Fibroblast of lung (primary cell): ENCODE data around the gene CAPS. TPM values are rescaled to one million over a fixed set of nuclear protein-coding genes. Genes with fewer than 3 reads are reported as not detected.

Source experiments
- DNase-seq, 2 donors: peaks; one replicate each; pipeline versions ENCODE4 v3.0.0 to v3.0.0-alpha.2; 2010; ENCODE audit warnings: low read depth in 2 of 2
- H2AFZ ChIP-seq: 2 replicates; pipeline ENCODE4 v1.5.1; 2012; ENCODE audit warnings: low read length, control low read depth, inconsistent platforms
- H3K27ac ChIP-seq: 2 replicates; pipeline ENCODE4 v1.5.1; 2011; ENCODE audit warnings: low read length, control low read depth; ENCODE audit not compliant: insufficient read depth
- H3K27me3 ChIP-seq: 2 replicates; pipeline ENCODE4 v1.5.1; 2011; ENCODE audit warnings: mild to moderate bottlenecking, low read length; ENCODE audit not compliant: control insufficient read depth, insufficient read depth
- H3K36me3 ChIP-seq: 2 replicates; pipeline ENCODE4 v1.5.1; 2011; ENCODE audit warnings: low read length; ENCODE audit not compliant: control insufficient read depth, insufficient read depth
- H3K4me1 ChIP-seq: 2 replicates; pipeline ENCODE4 v1.5.1; 2011; ENCODE audit warnings: low read length; ENCODE audit not compliant: control insufficient read depth, insufficient read depth; ENCODE audit errors: extremely low read depth
- H3K4me2 ChIP-seq: 2 replicates; pipeline ENCODE4 v1.5.1; 2011; ENCODE audit warnings: low read length, control low read depth; ENCODE audit not compliant: insufficient read depth; ENCODE audit errors: extremely low read depth
- H3K4me3 ChIP-seq, 4 experiments: fragments of 200-600 bp in 1 of 4; sonication (generic) in 1 of 4; replicated peaks in 1 of 4; 2 replicates each; pipeline ENCODE4 v1.5.1; 2011 to 2016; ENCODE audit warnings: low read length in 4 of 4, low read depth in 3 of 4, mild to moderate bottlenecking in 3 of 4, control low read depth in 2 of 4, inconsistent platforms in 1 of 4, mixed read lengths in 1 of 4; ENCODE audit not compliant: insufficient read depth in 1 of 4; ENCODE audit errors: control extremely low read depth in 1 of 4
- H3K79me2 ChIP-seq: 2 replicates; pipeline ENCODE4 v1.5.1; 2012; ENCODE audit warnings: mild to moderate bottlenecking, low read length, inconsistent platforms; ENCODE audit not compliant: control insufficient read depth, insufficient read depth
- H3K9ac ChIP-seq: 2 replicates; pipeline ENCODE4 v1.5.1; 2011; ENCODE audit warnings: mild to moderate bottlenecking, low read length, control low read depth; ENCODE audit not compliant: insufficient read depth
- H3K9me3 ChIP-seq: 2 replicates; pipeline ENCODE4 v1.5.1; 2012; ENCODE audit warnings: low read depth, low read length; ENCODE audit not compliant: control insufficient read depth, insufficient read depth
- H4K20me1 ChIP-seq: 2 replicates; pipeline ENCODE4 v1.5.1; 2011; ENCODE audit warnings: low read length; ENCODE audit not compliant: control insufficient read depth, insufficient read depth; ENCODE audit errors: extremely low read depth
- CTCF ChIP-seq, 2 donors: IDR thresholded peaks in 1 of 2; conservative IDR thresholded peaks in 1 of 2; 1 replicate in 1 of 2; 2 replicates in 1 of 2; pipeline ENCODE4 v1.5.1; 2011 to 2012; ENCODE audit warnings: low read length in 2 of 2, control low read depth in 1 of 2, inconsistent platforms in 1 of 2, low read depth in 1 of 2, mild to moderate bottlenecking in 1 of 2
- EZH2 ChIP-seq: IDR thresholded peaks from 2 replicates; pipeline ENCODE4 v1.5.1; 2012; ENCODE audit warnings: low read length, control low read depth, mild to moderate bottlenecking; ENCODE audit errors: missing control alignments
- polyA plus RNA-seq, 2 donors: library from polyadenylated mRNA; depleted of rRNA in 1 of 2; stranded (reverse) in 1 of 2; unstranded in 1 of 2; fragments of >200 nt; gene quantifications; 2 replicates each; pipeline ENCODE4 v1.2.1, GENCODE V29; 2011 to 2012; ENCODE audit warnings: missing spikeins in 1 of 2
- total RNA-seq: library from RNA; depleted of rRNA; stranded (reverse); fragments of >200 nt; gene quantifications from 2 replicates; pipeline ENCODE4 v1.2.1, GENCODE V29; 2014

The CAPS gene
- total and polyA plus RNA-seq, 2 donors (not counting 1 experiment from before 2014, with no cell fraction given) = 1.6 to 7.3 TPM

- no peaks in the 10 kb centered on the region for H3K27me3 ChIP-seq
- no peak overlapping the region for H2AFZ ChIP-seq
- no peak overlapping the region for H3K9ac ChIP-seq
- H3K4me2 ChIP-seq = no peak overlapping the region
- H3K4me3 ChIP-seq = no peak overlapping the region
- H3K27ac ChIP-seq = peak overlapping the region; percentile 46
- H4K20me1 ChIP-seq = no peaks in the 10 kb centered on the region
- H3K9me3 ChIP-seq = no peaks in the 10 kb centered on the region
- H3K4me1 ChIP-seq = peaks cover 18% of the 10 kb centered on the region
- H3K79me2 ChIP-seq = peaks cover 30% of the 10 kb centered on the region
- TF ChIP-seq CTCF (conservative IDR thresholded peaks at IDR 0.05 in 1 of 2, IDR thresholded peaks at IDR 0.05 in 1 of 2; ENCODE audit: low read depth in 1 of 2, low read length in 2 of 2) (no peak), EZH2 (no peak)
- peaks cover 6% of the 10 kb centered on the region for H3K36me3 ChIP-seq
- no peak for DNase-seq
These were observed 29.0 kb downstream of the CAPS start for GRCh38 chr19:5943045-5943444.

GRCh38 chr19:5943623-5944022 is 29.6 kb downstream of the CAPS start:
- TF ChIP-seq EZH2 (no peak), CTCF (conservative IDR thresholded peaks at IDR 0.05 in 1 of 2, IDR thresholded peaks at IDR 0.05 in 1 of 2; ENCODE audit: low read depth in 1 of 2, low read length in 2 of 2) (no peak)
- Histone ChIP-seq H3K9me3 (no peaks in the 10 kb centered on the region), H3K27ac (peak overlapping the region; percentile 46), H3K4me3 (no peak overlapping the region), H3K27me3 (no peaks in the 10 kb centered on the region), H3K79me2 (peaks cover 30% of the 10 kb centered on the region), H3K4me1 (peaks cover 18% of the 10 kb centered on the region), H3K4me2 (peak overlapping the region; percentile 16), H4K20me1 (no peaks in the 10 kb centered on the region), H3K9ac (no peak overlapping the region), H2AFZ (no peak overlapping the region), H3K36me3 (peaks cover 6% of the 10 kb centered on the region)
- DNase-seq = peak; percentile 52 to 65

- TF ChIP-seq CTCF (conservative IDR thresholded peaks at IDR 0.05 in 1 of 2, IDR thresholded peaks at IDR 0.05 in 1 of 2; ENCODE audit: low read depth in 1 of 2, low read length in 2 of 2) = no peak
- no peak for TF ChIP-seq EZH2
- Histone ChIP-seq H4K20me1 (no peaks in the 10 kb centered on the region), H3K27me3 (no peaks in the 10 kb centered on the region), H3K4me2 (no peak overlapping the region), H3K4me1 (peaks cover 20% of the 10 kb centered on the region), H2AFZ (no peak overlapping the region), H3K36me3 (peaks cover 6% of the 10 kb centered on the region), H3K27ac (peak overlapping the region; percentile 27), H3K9me3 (no peaks in the 10 kb centered on the region), H3K4me3 (no peak overlapping the region), H3K79me2 (peaks cover 56% of the 10 kb centered on the region), H3K9ac (peak overlapping the region; percentile 5)
- DNase-seq = peak; percentile 43 to 80
These were observed 33.4 kb downstream of the CAPS start for GRCh38 chr19:5947435-5947834.
